Measurements from ENCODE around the gene C5orf52.
"Not testable (repeated sequence)": the region's sequence is repeated elsewhere in the genome, so short reads cannot be mapped to it uniquely, and the experiment has no call there.

Gene C5orf52

DNA sequence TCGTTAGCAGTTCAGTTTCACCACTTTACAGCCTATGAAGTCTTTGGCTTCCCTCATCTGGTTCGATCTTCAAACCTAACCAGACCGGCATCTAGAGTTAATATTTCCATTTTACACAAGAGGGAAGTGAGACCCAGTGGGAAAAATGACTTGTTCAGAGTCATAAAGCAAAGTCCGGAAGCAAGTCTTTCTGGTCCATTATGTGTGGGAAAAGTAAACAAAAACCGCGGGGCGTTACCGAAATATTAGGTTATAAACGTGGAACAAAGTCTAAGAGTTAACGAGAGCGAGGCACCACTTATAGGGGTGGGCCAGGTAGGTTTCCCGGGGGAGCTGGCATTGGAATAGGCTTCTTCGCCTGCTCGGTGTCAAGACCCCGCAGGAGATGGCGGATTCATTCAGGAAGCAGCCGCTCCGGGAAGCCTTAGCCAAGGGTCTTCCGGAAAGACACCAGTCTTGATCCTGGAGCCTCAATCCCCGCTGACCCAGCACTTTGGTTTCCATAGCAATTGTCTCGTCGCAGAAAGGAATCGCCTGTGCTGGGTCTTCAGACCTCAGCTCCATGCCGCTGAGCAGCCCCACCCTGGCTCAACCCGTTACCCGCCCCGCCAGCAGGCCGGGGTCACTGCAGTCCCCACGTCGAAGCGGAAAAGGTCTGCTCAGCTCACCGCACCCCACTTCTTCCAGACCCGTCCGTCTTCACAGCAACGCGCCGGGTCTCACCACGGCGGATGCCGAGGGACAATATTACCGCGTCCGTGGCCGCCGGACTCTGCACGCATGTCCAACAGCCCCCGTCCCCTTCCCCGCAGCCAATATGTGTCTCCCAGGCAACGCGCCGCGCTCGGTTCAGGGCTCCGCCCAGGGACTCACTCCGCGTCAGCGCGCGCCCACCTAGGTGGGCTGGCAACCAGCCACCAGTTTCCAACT, at the start of gene C5orf52:
Gene C5orf52 (plus strand): TSS at position 872 of the 930 bp plus-strand sequence. CDS start 82 bp downstream, outside the sequence.
- no peak for DNase-seq

DNA sequence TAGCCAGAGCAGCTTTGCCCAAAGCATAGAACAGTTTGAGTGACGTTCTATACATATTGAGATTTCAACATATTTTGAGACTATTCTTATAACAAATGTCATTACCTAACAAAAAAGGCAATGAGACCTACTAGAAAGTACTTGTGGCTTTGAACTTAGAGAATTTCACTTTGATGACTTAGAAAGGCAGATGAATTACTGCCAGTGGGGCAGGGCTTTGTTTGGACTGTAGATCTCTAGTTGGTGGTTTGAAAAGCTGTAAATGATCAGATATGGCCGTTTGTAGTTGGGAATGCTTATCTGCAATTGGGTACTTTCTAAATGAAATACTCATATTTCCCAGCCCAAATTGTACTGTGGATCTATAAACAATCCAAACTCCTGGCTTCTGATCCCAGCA, 47.2 kb upstream of the C5orf52 start:
- no peak for DNase-seq

DNA sequence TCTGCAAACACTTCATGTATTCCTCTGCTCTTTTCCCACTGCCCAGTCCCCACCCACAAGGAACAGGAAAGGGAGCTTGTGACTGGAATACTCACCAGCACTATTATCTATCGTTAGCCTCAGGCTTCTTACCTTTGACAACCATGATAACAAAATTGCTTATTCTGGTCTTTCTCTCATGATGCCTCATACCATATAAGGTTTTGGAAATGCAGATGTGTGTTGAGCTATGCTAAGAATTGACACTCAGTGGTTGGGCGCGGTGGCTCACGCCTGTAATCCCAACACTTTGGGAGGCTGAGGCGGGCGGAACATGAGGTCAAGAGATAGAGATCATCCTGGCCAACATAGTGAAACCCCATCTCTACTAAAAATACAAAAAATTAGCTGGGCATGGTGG, 44.5 kb upstream of the C5orf52 start:
- DNase-seq = no peak

DNA sequence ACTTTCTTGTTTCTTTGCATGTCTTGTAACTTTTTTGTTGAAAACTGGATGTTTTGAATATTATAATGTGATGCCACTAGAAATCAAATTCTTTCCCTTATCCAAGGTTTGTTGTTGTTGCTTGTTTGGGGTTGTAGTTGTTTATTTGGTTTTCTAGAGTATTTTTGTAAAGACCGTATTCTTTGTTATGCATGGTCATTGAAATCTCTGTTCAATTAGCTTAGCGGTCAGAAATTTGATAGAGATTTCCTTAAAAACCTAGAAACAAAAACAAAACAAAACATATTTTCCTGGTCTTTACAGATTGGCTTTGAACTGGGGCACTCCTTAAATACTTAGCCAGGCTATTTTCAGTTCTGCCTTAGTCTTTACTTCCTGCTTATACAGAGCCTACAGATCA, 41.0 kb upstream of the C5orf52 start:
- no peak for DNase-seq

DNA sequence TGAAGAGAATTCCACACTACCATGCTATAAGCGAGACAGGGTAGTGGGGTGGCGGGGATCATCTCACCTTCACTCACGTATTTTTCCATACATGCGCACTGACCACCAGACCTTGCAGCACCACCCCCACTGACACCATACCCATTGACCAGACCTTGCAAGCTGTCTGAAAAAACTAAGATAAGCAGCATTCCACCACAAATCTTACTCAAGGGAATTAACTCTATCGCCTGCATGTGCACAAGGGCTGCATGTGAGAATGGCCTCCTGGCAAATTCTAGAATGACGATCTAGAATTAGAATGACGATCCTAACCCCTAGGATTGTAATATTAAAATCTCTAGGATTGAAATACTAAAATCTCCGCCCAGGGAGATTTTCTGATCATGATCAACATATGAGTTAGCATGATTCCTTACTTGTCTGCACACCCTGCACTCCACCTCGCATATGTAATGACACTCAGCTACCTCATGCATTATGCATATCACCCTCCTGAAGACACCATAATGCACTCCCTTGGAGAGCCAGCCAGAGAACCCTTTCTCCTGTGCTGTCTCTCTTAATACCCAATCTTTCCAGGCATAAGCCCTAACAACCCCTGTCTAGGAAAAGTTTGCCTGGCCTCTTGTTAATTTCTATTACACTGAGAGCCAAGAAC, 30.8 kb upstream of the C5orf52 start:
- DNase-seq = no peak

- no peak for DNase-seq
Observed at GRCh38 chr5:157648275-157648990, 22.9 kb upstream of the C5orf52 start.

DNA sequence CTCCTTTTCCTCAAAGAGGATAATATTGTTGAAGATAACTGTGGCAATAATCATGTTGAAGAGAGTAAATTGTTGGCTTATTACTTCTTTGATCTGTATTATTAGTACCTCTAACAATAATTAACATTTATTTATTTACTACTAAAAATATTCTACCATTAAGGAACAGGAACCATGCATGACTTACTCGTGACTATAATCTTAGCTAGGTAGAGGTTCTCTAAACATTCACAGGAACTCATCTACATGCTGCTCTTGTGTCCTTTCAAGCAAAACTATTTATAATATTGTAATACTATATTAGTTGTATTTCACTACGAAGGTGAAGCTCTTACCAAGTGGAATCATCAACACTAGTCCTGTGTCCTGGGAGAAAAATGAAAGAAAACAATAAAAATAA, 22.2 kb upstream of the C5orf52 start:
- DNase-seq = no peak

GRCh38 chr5:157650991-157651611, 20.2 kb upstream of the C5orf52 start:
- DNase-seq = no peak

GRCh38 chr5:157651623-157652376, 19.5 kb upstream of the C5orf52 start:
- no peak for DNase-seq

DNA sequence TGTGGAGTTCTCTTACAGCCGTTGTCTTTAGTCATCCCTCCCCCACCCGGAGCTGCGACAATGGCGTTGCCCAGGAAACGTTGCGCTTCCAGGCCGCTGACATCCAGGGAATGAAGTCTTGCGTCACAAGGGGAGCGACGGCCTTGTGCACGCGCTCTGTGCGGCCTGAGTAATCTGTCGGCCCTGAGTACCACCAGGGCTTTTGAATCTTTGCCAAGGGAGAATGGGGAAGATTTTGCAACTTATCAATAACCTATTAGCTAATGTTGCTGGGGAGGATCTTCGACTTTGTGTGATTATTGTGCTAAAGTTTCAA, 19.0 kb upstream of the C5orf52 start, which contains the start of gene SOX30:
Gene SOX30 (minus strand): TSS at position 62 of the 316 bp plus-strand sequence. CDS start 360 bp downstream, outside the sequence.
- DNase-seq = no peak

DNA sequence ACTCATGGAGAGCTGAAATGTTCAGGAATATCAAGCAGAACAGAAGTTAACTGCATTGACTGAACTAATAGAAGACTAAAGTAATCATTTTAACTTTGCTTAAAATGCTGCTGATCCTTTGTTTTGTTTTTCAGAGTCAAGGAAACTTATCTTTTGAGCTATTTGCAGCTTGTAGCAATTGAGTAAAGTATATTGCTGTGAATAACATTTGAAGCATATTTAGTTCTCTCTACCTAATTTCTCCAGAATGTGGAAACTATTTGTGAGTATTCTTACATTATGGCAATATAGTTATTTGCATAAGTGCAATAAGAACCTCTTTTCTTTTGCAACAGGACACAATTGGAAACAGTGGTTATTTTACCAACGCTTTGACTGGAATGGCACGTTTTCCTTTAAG, 13.8 kb upstream of the C5orf52 start:
- no peak for DNase-seq

- no peak for DNase-seq
Observed at GRCh38 chr5:157658893-157659292, 12.4 kb upstream of the C5orf52 start.

DNA sequence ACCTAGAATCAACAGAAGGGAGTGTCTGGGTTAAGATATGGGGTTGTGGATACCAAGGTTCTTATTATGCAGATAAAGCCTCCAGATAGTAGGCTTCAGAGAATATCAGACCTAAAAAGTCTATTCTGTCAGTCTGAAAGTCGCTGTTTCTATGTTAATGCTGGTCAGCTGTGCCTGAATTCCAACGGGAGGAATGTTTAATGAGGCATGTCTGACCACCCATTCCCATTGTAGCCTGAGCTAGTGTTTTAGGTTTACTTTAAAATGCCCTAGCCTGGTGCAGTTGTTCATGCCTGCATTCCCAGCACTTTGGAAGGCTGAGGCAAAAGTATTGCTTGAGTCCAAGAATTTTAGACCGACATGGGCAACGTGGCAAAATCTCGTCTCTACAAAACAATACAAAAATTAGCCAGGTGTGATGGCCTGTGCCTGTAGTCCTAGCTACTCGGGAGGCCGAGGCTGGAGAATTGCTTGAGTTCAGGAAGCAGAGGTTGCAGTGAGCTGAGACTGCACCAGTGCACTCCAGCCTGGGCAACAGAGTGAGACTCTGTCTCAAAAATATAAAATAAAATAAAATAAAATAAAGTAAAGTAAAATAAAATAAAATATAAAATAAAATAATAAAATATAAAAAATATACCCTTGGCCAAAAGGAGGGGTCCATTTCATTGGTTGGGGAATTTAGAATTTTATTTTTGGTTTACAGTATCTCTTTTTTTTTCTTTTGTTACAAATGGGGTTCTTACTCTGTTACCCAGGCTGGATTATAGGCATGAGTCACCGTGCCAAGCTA, 11.3 kb upstream of the C5orf52 start:
- no peak for DNase-seq

DNA sequence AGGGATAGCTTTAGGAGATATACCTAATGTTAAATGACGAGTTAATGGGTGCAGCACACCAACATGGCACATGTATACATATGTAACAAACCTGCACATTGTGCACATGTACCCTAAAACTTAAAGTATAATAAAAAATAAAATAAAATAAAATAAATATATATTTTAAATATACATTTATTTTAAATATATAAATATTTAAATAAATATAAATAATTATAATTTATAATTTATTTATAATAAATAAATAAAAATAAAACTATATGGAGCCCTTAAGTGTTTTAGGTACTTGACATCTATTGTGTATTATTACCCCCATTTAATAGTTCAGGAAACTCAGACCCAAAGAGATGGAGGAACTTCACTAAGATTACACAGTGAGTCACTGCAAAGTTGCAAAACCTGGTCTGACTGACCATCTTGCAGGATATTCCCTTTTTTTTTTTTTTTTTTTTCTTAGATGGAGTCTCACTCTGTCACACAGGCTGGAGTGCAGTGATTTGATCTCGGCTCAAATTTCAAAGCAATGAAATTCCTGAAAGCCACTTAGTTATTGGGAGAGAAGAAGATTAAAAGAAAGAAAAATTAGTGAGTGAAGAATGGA, 5.8 kb upstream of the C5orf52 start:
- no peak for DNase-seq

DNA sequence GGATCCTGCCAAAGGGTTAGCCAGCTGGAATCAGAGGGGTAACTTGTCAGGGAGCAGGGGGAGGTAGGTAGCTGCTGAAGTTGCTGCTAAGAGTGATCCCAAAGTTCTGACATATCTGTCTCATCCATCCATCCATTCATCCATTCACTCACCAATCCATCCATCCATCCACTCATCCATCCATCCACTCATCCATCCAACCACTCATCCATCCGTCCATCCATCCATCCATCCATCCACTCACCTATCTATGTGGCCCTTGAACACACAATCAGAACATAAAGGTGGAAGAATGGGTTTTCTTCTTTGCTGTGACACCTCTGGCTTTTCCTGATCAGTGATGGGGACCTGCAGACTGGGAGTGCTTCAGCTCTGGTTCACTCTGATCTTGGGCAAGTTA, 3.0 kb upstream of the C5orf52 start:
- no peak for DNase-seq

- no peak for DNase-seq
Observed at GRCh38 chr5:157669701-157670097, 1.6 kb upstream of the C5orf52 start.

DNA sequence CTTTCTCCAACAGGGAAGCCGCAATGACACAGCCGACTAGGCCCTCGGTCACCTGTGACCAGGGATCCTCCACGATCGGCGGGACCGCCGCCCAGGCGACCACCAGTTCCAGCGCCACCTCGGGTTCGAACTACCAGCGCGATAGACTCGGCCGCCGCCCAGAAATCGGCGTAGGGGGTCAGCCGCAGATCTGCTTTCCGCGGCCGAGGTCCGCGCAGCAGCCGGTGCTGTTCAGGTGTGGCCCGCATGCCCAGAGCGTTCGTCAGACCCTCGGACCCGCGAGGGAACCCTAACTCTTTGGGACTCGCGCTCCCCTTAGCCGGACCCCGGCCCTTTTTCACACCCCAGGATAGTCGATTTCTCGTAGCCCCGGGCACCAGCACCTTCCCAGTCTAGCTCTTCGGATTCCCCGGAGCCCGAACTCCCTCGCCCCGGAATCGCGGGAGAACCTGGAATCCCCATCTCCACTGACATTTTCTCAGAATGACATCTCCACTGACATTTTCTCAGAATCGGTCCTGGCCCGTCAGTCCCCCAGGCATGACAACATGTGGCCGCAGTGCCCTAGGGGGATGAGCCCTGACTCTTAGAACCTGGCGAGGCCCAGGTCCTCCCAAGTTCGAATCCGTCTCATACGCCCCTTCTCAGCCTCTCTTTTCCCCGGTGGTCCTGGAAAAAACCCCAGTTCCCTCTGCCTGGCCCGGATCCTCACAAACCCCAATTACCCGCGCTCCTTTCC, 428 bp downstream of the C5orf52 start:
- no peak for DNase-seq

DNA sequence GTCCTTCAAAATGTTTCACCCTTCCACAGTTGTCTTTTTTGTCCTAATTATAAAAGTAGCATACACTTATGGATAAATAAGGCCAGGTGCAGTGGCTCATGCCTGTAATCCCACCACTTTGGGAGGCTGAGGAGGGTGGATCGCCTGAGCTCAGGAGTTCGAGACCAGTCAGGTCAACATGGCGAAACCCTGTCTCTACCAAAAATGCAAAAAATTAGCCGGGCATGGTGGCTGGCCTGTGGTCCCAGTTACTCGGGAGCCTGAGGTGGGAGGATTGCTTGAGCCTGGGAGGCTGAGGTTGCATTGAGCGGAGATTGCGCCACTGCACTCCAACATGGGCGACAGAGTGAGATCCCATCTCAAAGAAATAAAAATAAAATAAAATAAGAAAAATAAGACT, 1.6 kb downstream of the C5orf52 start:
- no peak for DNase-seq

DNA sequence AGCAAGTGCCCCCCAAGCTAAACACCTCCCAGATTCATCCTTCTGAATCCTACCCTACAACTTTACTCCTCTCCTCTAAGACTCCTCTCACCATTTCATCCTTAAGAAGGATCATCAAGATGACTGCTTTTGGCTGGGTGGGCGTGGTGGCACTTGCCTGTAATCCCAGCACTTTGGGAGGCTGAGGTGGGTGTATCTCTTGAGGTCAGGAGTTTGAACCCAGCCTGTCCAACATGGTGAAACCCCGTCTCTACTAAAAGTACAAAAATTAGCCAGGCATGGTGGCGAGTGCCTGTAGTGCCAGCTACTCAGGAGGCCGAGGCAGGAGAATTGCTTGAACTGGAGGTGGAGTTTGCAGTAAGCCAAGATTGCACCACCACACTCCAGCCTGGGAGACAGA, 3.0 kb downstream of the C5orf52 start:
- not testable (repeated sequence) for DNase-seq

DNA sequence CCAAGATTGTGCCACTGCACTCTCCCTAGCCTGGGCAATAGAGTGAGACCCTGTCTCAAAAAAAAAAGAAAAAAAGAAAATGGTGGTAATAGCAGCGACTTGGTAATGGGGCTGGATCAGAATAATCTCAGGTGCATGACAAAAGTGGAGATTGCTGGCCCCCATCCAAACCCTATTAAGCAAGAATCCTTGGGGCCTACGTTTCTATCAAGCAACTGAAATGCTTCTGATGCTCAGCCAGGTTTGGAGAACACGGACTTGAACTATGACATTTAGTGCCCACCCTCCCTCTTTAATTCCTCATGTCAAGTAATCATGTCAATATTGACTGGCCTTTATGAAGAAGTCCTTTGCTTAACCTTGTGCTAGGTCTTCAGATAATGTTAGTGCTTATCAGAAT, 6.6 kb downstream of the C5orf52 start:
- no peak for DNase-seq

All from NCI-H187 treated with DMSO at 0.1 percent for 48 hours (cell line).